K562 (cell line): ENCODE results near the gene CCND3. TPM values are rescaled to one million over a fixed set of nuclear protein-coding genes. Genes with fewer than 3 reads are reported as not detected.

Experiments
- ATF1 ChIP-seq, 2 experiments: fragments of 450-650 bp in 1 of 2; IDR thresholded peaks; 2 replicates each; pipeline ENCODE4 v1.6.1; 2016; ENCODE audit warnings: missing compliant biosample characterization in 1 of 2, missing genetic modification characterization in 1 of 2
- BCLAF1 ChIP-seq, 2 experiments: fragments of 450-650 bp in 1 of 2; IDR thresholded peaks; 2 replicates each; pipeline ENCODE4 v1.6.1; 2011 to 2017; ENCODE audit warnings: low read depth in 2 of 2, antibody characterized with exemption in 1 of 2, borderline replicate concordance in 1 of 2, low read length in 1 of 2, mild to moderate bottlenecking in 1 of 2, mixed read lengths in 1 of 2; ENCODE audit not compliant: control insufficient read depth in 1 of 2
- BRF2 ChIP-seq: IDR thresholded peaks from 3 replicates; pipeline ENCODE4 v1.6.1; 2011; ENCODE audit warnings: borderline replicate concordance, mild to moderate bottlenecking; ENCODE audit not compliant: insufficient read length, insufficient read depth
- NR3C1 ChIP-seq: sonication (generic); formaldehyde crosslinking; IDR thresholded peaks from 2 replicates; pipeline ENCODE4 v1.8.1; 2022; ENCODE audit warnings: missing genetic modification reagents
- PRMT5 ChIP-seq: sonication (generic); formaldehyde crosslinking; IDR thresholded peaks from 2 replicates; pipeline ENCODE4 v1.5.0; 2020; ENCODE audit warnings: missing genetic modification reagents
- ZHX1 ChIP-seq: fragments of 150-350 bp; conservative IDR thresholded peaks from 2 replicates; pipeline ENCODE4 v1.6.1; 2014; ENCODE audit warnings: low read length
- ZNF124 ChIP-seq: sonication (generic); formaldehyde crosslinking; IDR thresholded peaks from 2 replicates; pipeline ENCODE4 v1.8.1; 2022; ENCODE audit warnings: missing genetic modification reagents
- ZNF407 ChIP-seq: fragments of 450-650 bp; IDR thresholded peaks from 2 replicates; pipeline ENCODE4 v1.6.1; 2016; ENCODE audit warnings: low read depth
- polyA plus RNA-seq, 8 experiments: library from polyadenylated mRNA; depleted of rRNA in 4 of 8; stranded (reverse) in 5 of 8; unstranded in 3 of 8; fragments of >200 nt; fragmentation: Nextera tagmentation in 2 of 8; fragmentation: Illumina TruSeq in 1 of 8; extraction: Ambion mirVana in 2 of 8; extraction: Trizol in 1 of 8; gene quantifications; 2 replicates each; pipeline versions ENCODE4 v1.2.1 to v1.2.3, GENCODE V29; 2011 to 2014; ENCODE audit warnings: inconsistent platforms in 1 of 8, missing spikeins in 1 of 8
- total RNA-seq, 7 experiments: library from RNA; depleted of rRNA in 6 of 7; stranded (reverse); fragments of >200 nt in 6 of 7; fragmentation: Illumina TruSeq in 2 of 7; extraction: Trizol in 2 of 7; gene quantifications; 2 replicates each; pipeline versions ENCODE4 v1.2.1 to v1.2.3, GENCODE V29; 2011 to 2021; ENCODE audit warnings: low replicate concordance in 1 of 7

CCND3 gene
- total and polyA plus RNA-seq, 9 of the 15 experiments (the other 6 are each of a cell fraction or from before 2014, with no cell fraction given) = 21.5 to 204 (median 97.4) TPM

- no peak for TF ChIP-seq BCLAF1 (IDR thresholded peaks at IDR 0.05; ENCODE audit: borderline replicate concordance in 1 of 2, control insufficient read depth in 1 of 2, low read depth in 2 of 2, low read length in 1 of 2)
- no peak for TF ChIP-seq ZHX1
- no peak for TF ChIP-seq ZNF124 (CRISPR knock-in tag)
- no peak for TF ChIP-seq ZNF407
- TF ChIP-seq BRF2 = no peak
- TF ChIP-seq ATF1 (CRISPR knock-in tag; IDR thresholded peaks at IDR 0.05) = peak; percentile 82
- peak; percentile 68 for TF ChIP-seq ATF1 (tag; IDR thresholded peaks at IDR 0.05)
- no peak for TF ChIP-seq NR3C1 (CRISPR knock-in tag)
- no peak for TF ChIP-seq PRMT5 (CRISPR knock-in tag)
Observed at GRCh38 chr6:41895300-41896233, 46.0 kb downstream of the CCND3 start, which contains the start of gene USP49 (continued).
